GM21526 (cell line): ENCODE measurements around the gene RNF8.
"Not testable (repeated sequence)": the region's sequence is repeated elsewhere in the genome, so short reads cannot be mapped to it uniquely, and the experiment has no call there.

Source experiments
- ATAC-seq: cut with Tn5 transposase; IDR thresholded peaks from one replicate; pipeline ENCODE4 v1.9.1; 2021; ENCODE audit warnings: moderate library complexity; ENCODE audit not compliant: unreplicated experiment, low FRiP score

Gene RNF8

GRCh38 chr6:37435816-37436215, 82.0 kb downstream of the RNF8 start:
- ATAC-seq = no peak

GRCh38 chr6:37438930-37439329, 85.1 kb downstream of the RNF8 start:
- ATAC-seq = no peak

- no peak for ATAC-seq
Observed at GRCh38 chr6:37441651-37442050, 87.9 kb downstream of the RNF8 start.

GRCh38 chr6:37442416-37443215, 88.8 kb downstream of the RNF8 start:
- ATAC-seq = no peak

DNA sequence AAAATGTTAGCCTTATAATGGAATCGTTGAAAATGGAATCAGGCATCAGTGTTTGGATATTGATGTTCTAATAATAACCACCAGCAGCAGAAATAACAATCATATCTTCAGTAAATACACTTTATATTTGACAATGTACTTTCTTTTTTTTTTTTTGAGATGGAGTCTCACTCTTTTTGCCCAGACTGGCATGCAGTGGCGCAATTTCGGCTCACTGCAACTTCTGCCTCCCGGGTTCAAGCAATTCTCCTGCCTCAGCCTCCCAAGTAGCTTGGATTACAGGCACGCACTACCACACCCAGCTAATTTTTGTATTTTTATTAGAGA, 89.4 kb downstream of the RNF8 start:
- not testable (repeated sequence) for ATAC-seq
